GM12878 (cell line): ENCODE data around the gene SLC12A3. TPM values are rescaled to one million over a fixed set of nuclear protein-coding genes. Genes with fewer than 3 reads are reported as not detected.

Experiments used
- ATAC-seq: fragments of 200-7000 bp; cut with Tn5 transposase; 3 replicates; pipeline ENCODE4 v1.9.1; 2020; ENCODE audit warnings: mild to moderate bottlenecking, moderate library complexity
- BruUV-seq: library from RNA; stranded (reverse); fragments of 400-500 nt; replicated peaks from 2 replicates; lab custom pipeline; 2021; lab: Mats Ljungman, UMichigan
- CTCF ChIA-PET: fragments of 300-600 bp; sonication (Branson Sonifier 250); formaldehyde crosslinking; extraction: SDS; loops from one replicate; lab custom pipeline; 2021; ENCODE audit warnings: inconsistent platforms; lab: Yijun Ruan, JAX
- POLR2A ChIA-PET: fragments of 350-600 bp; formaldehyde crosslinking; extraction: SDS; loops from one replicate; lab custom pipeline; 2021; ENCODE audit warnings: inconsistent platforms; lab: Charles Lee
- RAD21 ChIA-PET: fragments of 300-600 bp; sonication (Branson Sonifier 250); formaldehyde crosslinking; loops from one replicate; lab custom pipeline; 2023; ENCODE audit warnings: antibody characterized with exemption; ENCODE audit not compliant: unreplicated experiment; lab: Charles Lee
- SMC1A ChIA-PET: fragments of 300-600 bp; sonication (Branson Sonifier 250); formaldehyde crosslinking; loops from one replicate; lab custom pipeline; 2023; ENCODE audit not compliant: unreplicated experiment, uncharacterized antibody; lab: Charles Lee
- DNase-seq: peaks from one replicate; pipeline ENCODE4 v3.0.0-alpha.2; 2011; ENCODE audit warnings: low read depth, low spot score
- FAIRE-seq: peaks from 3 replicates; lab custom pipeline; 2011; peaks lifted over from hg19 to GRCh38; lab: Jason Lieb, UNC
- H2AFZ ChIP-seq: 2 replicates; pipeline ENCODE4 v1.6.0; 2011; ENCODE audit warnings: low read depth, low read length, control low read depth; ENCODE audit not compliant: control insufficient read depth
- H3K27ac ChIP-seq: 2 replicates; pipeline ENCODE4 v1.5.1; 2011; ENCODE audit warnings: control low read depth; ENCODE audit not compliant: control insufficient read depth, insufficient read depth
- H3K27me3 ChIP-seq, 2 experiments: replicated peaks in 1 of 2; 2 replicates each; pipeline versions ENCODE4 v1.6.0 to v1.6.1; 2011; ENCODE audit warnings: low read length in 1 of 2; ENCODE audit not compliant: control insufficient read depth in 2 of 2, insufficient read depth in 2 of 2
- H3K36me3 ChIP-seq, 2 experiments: 2 replicates each; pipeline ENCODE4 v1.5.1; 2011; ENCODE audit warnings: low read length in 1 of 2; ENCODE audit not compliant: control insufficient read depth in 2 of 2, insufficient read depth in 2 of 2
- H3K4me1 ChIP-seq: 2 replicates; pipeline ENCODE4 v1.6.1; 2011; ENCODE audit warnings: mild to moderate bottlenecking, low read length, moderate library complexity, mixed read lengths; ENCODE audit not compliant: control insufficient read depth, insufficient read depth
- H3K4me2 ChIP-seq: 2 replicates; pipeline ENCODE4 v1.6.0; 2011; ENCODE audit warnings: control low read depth; ENCODE audit not compliant: control insufficient read depth, insufficient read depth
- H3K4me3 ChIP-seq: fragments of 200-600 bp; sonication (generic); 2 replicates; pipeline ENCODE4 v1.5.1; 2016
- H3K79me2 ChIP-seq: 2 replicates; pipeline ENCODE4 v1.6.0; 2011; ENCODE audit warnings: low read length; ENCODE audit not compliant: control insufficient read depth, insufficient read depth
- H3K9ac ChIP-seq: 2 replicates; pipeline ENCODE4 v1.8.0; 2011; ENCODE audit warnings: low read length, control low read depth, mixed read lengths; ENCODE audit not compliant: control insufficient read depth, insufficient read depth
- H3K9me3 ChIP-seq: replicated peaks from 3 replicates; pipeline ENCODE4 v1.5.1; 2011; ENCODE audit warnings: mild to moderate bottlenecking, low read length; ENCODE audit not compliant: control insufficient read depth, insufficient read depth
- H4K20me1 ChIP-seq: 2 replicates; pipeline ENCODE4 v1.6.0; 2011; ENCODE audit not compliant: control insufficient read depth, insufficient read depth
- HSF1 ChIP-seq: fragments of 150-350 bp; IDR thresholded peaks from 2 replicates; pipeline ENCODE4 v1.6.1; 2014; ENCODE audit warnings: mild to moderate bottlenecking, low read depth, low read length
- MXI1 ChIP-seq: fragments of 150-350 bp; IDR thresholded peaks from 2 replicates; pipeline ENCODE4 v1.6.1; 2011; ENCODE audit warnings: low read depth, mild to moderate bottlenecking, inconsistent platforms, low read length, improper control_type of control experiment
- MYC ChIP-seq: IDR thresholded peaks from 2 replicates; pipeline ENCODE4 v1.6.1; 2011; ENCODE audit warnings: mild to moderate bottlenecking, low read length, moderate library complexity, inconsistent platforms; ENCODE audit not compliant: insufficient read depth, insufficient replicate concordance, insufficient read length, severe bottlenecking
- NFYB ChIP-seq: IDR thresholded peaks from 2 replicates; pipeline ENCODE4 v1.6.1; 2011; ENCODE audit warnings: low read depth, mild to moderate bottlenecking, low read length, improper control_type of control experiment, moderate library complexity; ENCODE audit not compliant: insufficient read depth
- RFX5 ChIP-seq: IDR thresholded peaks from 2 replicates; pipeline ENCODE4 v1.6.1; 2011; ENCODE audit warnings: low read depth, low read length, improper control_type of control experiment
- ZBED1 ChIP-seq: IDR thresholded peaks from 2 replicates; pipeline ENCODE4 v1.6.1; 2016; ENCODE audit warnings: borderline replicate concordance
- ZBTB11 ChIP-seq: fragments of 450-650 bp; formaldehyde crosslinking; IDR thresholded peaks from 2 replicates; pipeline ENCODE4 v1.5.0; 2022; ENCODE audit warnings: mild to moderate bottlenecking, missing genetic modification characterization
- ZNF24 ChIP-seq: fragments of 450-650 bp; IDR thresholded peaks from 2 replicates; pipeline ENCODE4 v1.6.1; 2017; ENCODE audit warnings: antibody characterized with exemption, mild to moderate bottlenecking
- WGBS: methylation state at CpG from one replicate; pipeline ENCODE4 v1.1.6; 2016; ENCODE audit warnings: low lambda C conversion rate; ENCODE audit not compliant: insufficient replicate concordance, insufficient coverage; ENCODE audit errors: missing lambda C conversion rate; 5-methylcytosine and 5-hydroxymethylcytosine counted together
- in situ Hi-C: fragments of 300-500 bp; cut with MboI; formaldehyde crosslinking; loops from 9 replicates; pipeline ENCODE4 v1.14.3; 2018; ENCODE audit warnings: mixed read lengths
- intact Hi-C: fragments of 100-400 bp; cut with micrococcal nuclease; formaldehyde crosslinking; loops from one replicate; pipeline ENCODE4 v1.14.2; 2022; ENCODE audit not compliant: unreplicated experiment
- polyA plus RNA-seq, 11 experiments: library from polyadenylated mRNA; depleted of rRNA in 4 of 11; unstranded in 6 of 11; stranded (reverse) in 5 of 11; fragments of >200 nt; fragmentation: Nextera tagmentation in 4 of 11; fragmentation: Illumina TruSeq in 1 of 11; extraction: Ambion mirVana in 4 of 11; extraction: Trizol in 1 of 11; gene quantifications; 1 replicate in 1 of 11; 2 replicates in 10 of 11; pipeline versions ENCODE4 v1.2.1 to v1.2.3, GENCODE V29; 2011 to 2016; ENCODE audit warnings: inconsistent platforms in 2 of 11, missing spikeins in 2 of 11, low read depth in 1 of 11
- total RNA-seq, 4 experiments: library from RNA; depleted of rRNA in 3 of 4; stranded (reverse); fragments of >200 nt in 3 of 4; fragmentation: Illumina TruSeq in 1 of 4; extraction: Trizol in 1 of 4; gene quantifications; 2 replicates each; pipeline versions ENCODE4 v1.2.1 to v1.2.3, GENCODE V29; 2013 to 2021

SLC12A3 gene
- total and polyA plus RNA-seq, 10 of the 15 experiments (the other 5 are each of a cell fraction or from before 2014, with no cell fraction given) = 0.05 to 6.3 (median 3.1) TPM

- FAIRE-seq (no peak), ATAC-seq (no peak), DNase-seq (no peak)
- 94% methylated on average over 6 of the region's 7 CpGs for WGBS
- BruUV-seq = no TSS peak
- Histone ChIP-seq H3K4me3 (no peak overlapping the region), H3K4me2 (no peak overlapping the region), H3K36me3 (no peaks in the 10 kb centered on the region), H3K4me1 (peaks cover 62% of the 10 kb centered on the region), H3K27ac (no peak overlapping the region), H3K27me3 (no peaks in the 10 kb centered on the region), H2AFZ (no peak overlapping the region), H3K79me2 (no peaks in the 10 kb centered on the region), H3K9me3 (no peaks in the 10 kb centered on the region; the same call in 2 of the 3 replicates), H4K20me1 (no peaks in the 10 kb centered on the region), H3K9ac (no peak overlapping the region)
- in situ Hi-C loops (no loop called here), intact Hi-C loops (no loop called here)
- TF ChIP-seq MYC = no peak
- no peak for TF ChIP-seq ZBED1
- ChIA-PET POLR2A (interaction anchor here (0.6 to 13.8 kb wide), 4 partner anchors 21 to 183 kb away, joined by 3 to 306 read pairs (median 4); partner anchors contain the start of gene HERPUD1), CTCF (interaction anchor here (0.7 to 6.2 kb wide), 3 partner anchors 28 to 47 kb away, joined by 3 to 50 read pairs (median 3); partner anchors contain the start of gene SLC12A3), SMC1A (interaction anchor here (0.8 to 6.4 kb wide), 7 partner anchors 11 to 55 kb away, joined by 3 to 52 read pairs (median 4); partner anchors contain the start of gene HERPUD1), RAD21 (interaction anchor here (0.9 to 1.2 kb wide), 3 partner anchors 16 to 46 kb away, joined by 3 read pairs; no protein-coding TSS in a partner anchor)
Measured at GRCh38 chr16:56914896-56915295, 49.9 kb downstream of the SLC12A3 start.

- POLR2A ChIA-PET = interaction anchor here (1.5 to 13.8 kb wide), 2 partner anchors 20 to 55 kb away, joined by 3 to 306 read pairs; partner anchors contain the start of gene HERPUD1
- FAIRE-seq = no peak
- no peak for ATAC-seq
- TF ChIP-seq MXI1 = no peak
- TF ChIP-seq ZBTB11 (CRISPR knock-in tag) = no peak
- TF ChIP-seq HSF1 = no peak
- TF ChIP-seq NFYB = no peak
- TF ChIP-seq ZNF24 = no peak
- TF ChIP-seq RFX5 = no peak
Measured at GRCh38 chr16:56915336-56916119, 50.5 kb downstream of the SLC12A3 start.

More at GRCh38 chr16:56915336-56916119, 50.5 kb downstream of the SLC12A3 start:
- no peak overlapping the region for H3K27ac ChIP-seq
- no peak for DNase-seq
- ChIA-PET CTCF (interaction anchor here (0.7 to 1.9 kb wide), 3 partner anchors 26 to 29 kb away, joined by 3 to 7 read pairs (median 3); no protein-coding TSS in a partner anchor), SMC1A (interaction anchor here (0.7 to 6.4 kb wide), 8 partner anchors 12 to 55 kb away, joined by 3 to 52 read pairs (median 4); partner anchors contain the start of gene HERPUD1), RAD21 (interaction anchor here (0.9 to 4.6 kb wide), 9 partner anchors 15 to 126 kb away, joined by 3 to 34 read pairs (median 3); partner anchors contain the start of gene HERPUD1)
- 83% methylated on average over 13 of the region's 13 CpGs for WGBS
- H3K27me3 ChIP-seq = no peaks in the 10 kb centered on the region
- intact Hi-C loops (no loop called here), in situ Hi-C loops (no loop called here)
- H3K36me3 ChIP-seq = no peaks in the 10 kb centered on the region
- H3K4me1 ChIP-seq = peaks cover 61% of the 10 kb centered on the region
- no peaks in the 10 kb centered on the region for H4K20me1 ChIP-seq
- H2AFZ ChIP-seq = no peak overlapping the region
- H3K4me2 ChIP-seq = no peak overlapping the region
- H3K9me3 ChIP-seq = no peaks in the 10 kb centered on the region; the same call in 2 of the 3 replicates
- no peaks in the 10 kb centered on the region for H3K79me2 ChIP-seq
- H3K4me3 ChIP-seq = no peak overlapping the region
- no peak overlapping the region for H3K9ac ChIP-seq
- BruUV-seq = no TSS peak
